Endothelial cell of umbilical vein (primary cell): Measurements from ENCODE around the gene SEMA3A. TPM values are rescaled to one million over a fixed set of nuclear protein-coding genes. Genes with fewer than 3 reads are reported as not detected.

Experiments
- BruUV-seq: library from RNA; stranded (reverse); fragments of 400-500 nt; replicated peaks from 2 replicates; lab custom pipeline; 2021; lab: Mats Ljungman, UMichigan
- CTCF ChIA-PET: fragments of 300-600, 350-600 bp; sonication (Branson Sonifier 250); formaldehyde crosslinking; loops from one replicate; lab custom pipeline; 2021; ENCODE audit warnings: antibody characterized with exemption, inconsistent platforms; lab: Charles Lee
- POLR2A ChIA-PET: fragments of 300-600, 350-600 bp; sonication (Branson Sonifier 250); formaldehyde crosslinking; loops from one replicate; lab custom pipeline; 2021; ENCODE audit warnings: antibody characterized with exemption, inconsistent platforms; lab: Charles Lee
- DNase-seq: peaks from one replicate; pipeline ENCODE4 v3.0.0-alpha.2; 2011; ENCODE audit warnings: low read depth, low spot score
- FAIRE-seq: peaks from 2 replicates; lab custom pipeline; 2011; peaks lifted over from hg19 to GRCh38; lab: Jason Lieb, UNC
- H2AFZ ChIP-seq: 2 replicates; pipeline ENCODE4 v1.6.0; 2012; ENCODE audit warnings: low read depth, low read length, control low read depth, inconsistent platforms
- H3K27ac ChIP-seq: 2 replicates; pipeline ENCODE4 v1.5.1; 2011; ENCODE audit warnings: low read depth, mild to moderate bottlenecking, control low read depth, low read length, moderate library complexity; ENCODE audit not compliant: insufficient read depth
- H3K27me3 ChIP-seq, 2 experiments: 2 replicates each; pipeline versions ENCODE4 v1.6.0 to v1.6.1; 2011; ENCODE audit warnings: low read length in 2 of 2, mixed read lengths in 1 of 2; ENCODE audit not compliant: control insufficient read depth in 2 of 2, insufficient read depth in 2 of 2
- H3K36me3 ChIP-seq, 2 experiments: 2 replicates in 1 of 2; 3 replicates in 1 of 2; pipeline ENCODE4 v1.5.1; 2011; ENCODE audit warnings: low read length in 2 of 2, mild to moderate bottlenecking in 1 of 2, moderate library complexity in 1 of 2; ENCODE audit not compliant: control insufficient read depth in 2 of 2, insufficient read depth in 2 of 2; ENCODE audit errors: extremely low read depth in 1 of 2
- H3K4me1 ChIP-seq: 3 replicates; pipeline ENCODE4 v1.5.1; 2011; ENCODE audit warnings: mild to moderate bottlenecking, low read length; ENCODE audit not compliant: control insufficient read depth, insufficient read depth; ENCODE audit errors: extremely low read depth
- H3K4me2 ChIP-seq: 2 replicates; pipeline ENCODE4 v1.6.1; 2011; ENCODE audit warnings: low read length, control low read depth, mixed read lengths; ENCODE audit not compliant: insufficient read depth
- H3K4me3 ChIP-seq, 3 experiments: fragments of 200-600 bp in 1 of 3; sonication (generic), shearing (Covaris generic) in 1 of 3; replicated peaks in 1 of 3; 2 replicates each; pipeline ENCODE4 v1.5.1; 2011 to 2016; ENCODE audit warnings: control low read depth in 3 of 3, low read length in 3 of 3, mild to moderate bottlenecking in 2 of 3, inconsistent platforms in 1 of 3, low read depth in 1 of 3, moderate library complexity in 1 of 3; ENCODE audit not compliant: insufficient read depth in 1 of 3
- H3K79me2 ChIP-seq: 2 replicates; pipeline ENCODE4 v1.6.0; 2012; ENCODE audit warnings: low read length, inconsistent platforms; ENCODE audit not compliant: control insufficient read depth, insufficient read depth
- H3K9ac ChIP-seq: replicated peaks from 2 replicates; pipeline ENCODE3; 2011; ENCODE audit warnings: low read length, control low read depth; ENCODE audit not compliant: insufficient read depth; ENCODE audit errors: extremely low read depth
- H3K9me1 ChIP-seq: replicated peaks from 3 replicates; pipeline ENCODE4 v1.6.0; 2011; ENCODE audit warnings: mild to moderate bottlenecking, low read length; ENCODE audit not compliant: control insufficient read depth, insufficient read depth; ENCODE audit errors: extremely low read depth
- H3K9me3 ChIP-seq: replicated peaks from 2 replicates; pipeline ENCODE4 v1.5.1; 2012; ENCODE audit warnings: low read length, inconsistent platforms; ENCODE audit not compliant: control insufficient read depth, insufficient read depth
- H4K20me1 ChIP-seq: replicated peaks from 2 replicates; pipeline ENCODE3; 2011; ENCODE audit warnings: mild to moderate bottlenecking, low read length; ENCODE audit not compliant: control insufficient read depth, insufficient read depth; ENCODE audit errors: extremely low read depth
- CTCF ChIP-seq, 2 donors: IDR thresholded peaks; 1 replicate in 1 of 2; 2 replicates in 1 of 2; pipeline ENCODE4 v1.5.1; 2011; ENCODE audit warnings: low read length in 2 of 2, mild to moderate bottlenecking in 2 of 2, moderate library complexity in 2 of 2, control low read depth in 1 of 2, inconsistent platforms in 1 of 2, low read depth in 1 of 2; ENCODE audit not compliant: insufficient read depth in 1 of 2; ENCODE audit errors: extremely low read depth in 1 of 2
- EZH2 ChIP-seq: IDR thresholded peaks from 2 replicates; pipeline ENCODE4 v1.6.1; 2012; ENCODE audit warnings: borderline replicate concordance, low read depth, mild to moderate bottlenecking, moderate library complexity, low read length, inconsistent platforms; ENCODE audit not compliant: severe bottlenecking
- FOS ChIP-seq: IDR thresholded peaks from 2 replicates; pipeline ENCODE4 v1.6.1; 2011; ENCODE audit warnings: mild to moderate bottlenecking, low read length, moderate library complexity, borderline replicate concordance; ENCODE audit not compliant: insufficient read depth
- GATA2 ChIP-seq: IDR thresholded peaks from 2 replicates; pipeline ENCODE4 v1.7.0; 2011; ENCODE audit warnings: low read depth, mild to moderate bottlenecking, moderate library complexity, mixed read lengths, low read length; ENCODE audit not compliant: insufficient read length, insufficient read depth
- JUN ChIP-seq: IDR thresholded peaks from 2 replicates; pipeline ENCODE4 v1.6.1; 2011; ENCODE audit warnings: borderline replicate concordance, low read depth; ENCODE audit not compliant: insufficient read length, insufficient read depth
- MAX ChIP-seq: IDR thresholded peaks from 2 replicates; pipeline ENCODE4 v1.6.1; 2011; ENCODE audit not compliant: insufficient read depth, insufficient read length
- MYC ChIP-seq: IDR thresholded peaks from one replicate; pipeline ENCODE4 v1.6.1; 2011; ENCODE audit warnings: mild to moderate bottlenecking, low read depth, low read length
- POLR2A ChIP-seq: IDR thresholded peaks from 2 replicates; pipeline ENCODE4 v1.6.1; 2012; ENCODE audit warnings: low read depth, mild to moderate bottlenecking, control low read depth, low read length
- POLR2AphosphoS5 ChIP-seq: IDR thresholded peaks from 2 replicates; pipeline ENCODE4 v1.6.1; 2012; ENCODE audit warnings: low read depth, mild to moderate bottlenecking, control low read depth, low read length, moderate library complexity; ENCODE audit not compliant: insufficient read depth
- dilution Hi-C: fragments of 300-500 bp; cut with MboI; formaldehyde crosslinking; loops from one replicate; pipeline ENCODE4 v1.15.0; 2019; ENCODE audit warnings: low sequenced_read_pairs; ENCODE audit not compliant: extremely low pct_ligation_motif_present
- intact Hi-C: fragments of 100-400 bp; cut with micrococcal nuclease; formaldehyde crosslinking; loops from one replicate; pipeline ENCODE4 v1.10.0; 2022
- polyA plus RNA-seq, 4 experiments: library from polyadenylated mRNA; depleted of rRNA in 3 of 4; stranded (reverse) in 3 of 4; unstranded in 1 of 4; fragments of >200 nt; gene quantifications; 2 replicates each; pipeline versions ENCODE4 v1.2.1 to v1.2.3, GENCODE V29; 2011 to 2012; ENCODE audit warnings: missing spikeins in 1 of 4
- total RNA-seq: library from RNA; stranded (reverse); gene quantifications from 2 replicates; pipeline ENCODE4 v1.2.3, GENCODE V29; 2021

SEMA3A gene
- total and polyA plus RNA-seq, 2 donors (not counting 3 experiments of a cell fraction or from before 2014, with no cell fraction given): 0.68 to 1.2 TPM

- ChIA-PET CTCF (interaction anchor here (0.9 kb wide), 1 partner anchor 16 kb away, joined by 3 read pairs; no protein-coding TSS in a partner anchor), POLR2A (no interaction called here)
- no peak for TF ChIP-seq EZH2
- TF ChIP-seq POLR2AphosphoS5: no peak
- TF ChIP-seq FOS: no peak
- no peak for TF ChIP-seq MYC
- no peak for TF ChIP-seq POLR2A
- TF ChIP-seq CTCF (IDR thresholded peaks at IDR 0.05; ENCODE audit: extremely low read depth in 1 of 2, insufficient read depth in 1 of 2, low read depth in 1 of 2, low read length in 2 of 2): no peak
- no peak for TF ChIP-seq MAX
- no peak for TF ChIP-seq GATA2
- TF ChIP-seq JUN: no peak
- Histone ChIP-seq H3K79me2 (no peaks in the 10 kb centered on the region), H3K27me3 (no peaks in the 10 kb centered on the region), H3K36me3 (no peaks in the 10 kb centered on the region), H3K9me3 (no peaks in the 10 kb centered on the region), H2AFZ (no peak overlapping the region), H3K9ac (no peak overlapping the region), H4K20me1 (no peaks in the 10 kb centered on the region), H3K9me1 (no peaks in the 10 kb centered on the region), H3K4me3 (no peak overlapping the region), H3K27ac (no peak overlapping the region), H3K4me1 (peaks cover 10% of the 10 kb centered on the region), H3K4me2 (no peak overlapping the region)
- dilution Hi-C loops: no loop called here
- DNase-seq (no peak), FAIRE-seq (no peak)
- BruUV-seq: no TSS peak
- intact Hi-C loops: loop anchor here (2.0 kb wide), 1 partner anchor 14 kb away; no protein-coding TSS in a partner anchor
Measured at GRCh38 chr7:84138411-84138810, 56.2 kb downstream of the SEMA3A start.
